ENCODE data around the gene NDE1. TPM values are rescaled to one million over a fixed set of nuclear protein-coding genes. Genes with fewer than 3 reads are reported as not detected.

NDE1 gene
- total and polyA plus RNA-seq, 2 of the 8 experiments (the other 6 are each of a cell fraction or from before 2014, with no cell fraction given) = 13.3 to 41.3 TPM

GRCh38 chr16:15617901-15618300 is 32.1 kb upstream of the NDE1 start:
- WGBS, 2 experiments (ENCODE audit: extremely low coverage in 1 of 2, insufficient coverage in 1 of 2, insufficient read length in 1 of 2, insufficient replicate concordance in 2 of 2, low coverage in 1 of 2, low lambda C conversion rate in 2 of 2, missing lambda C conversion rate in 1 of 2) = 82% methylated on average over 4 of the region's 4 CpGs; no CpG with 5 or more reads in 1 of the 2 experiments

More at GRCh38 chr16:15617901-15618300, 32.1 kb upstream of the NDE1 start:
- Histone ChIP-seq H3K9ac (replicated peaks in 1 of 4; ENCODE audit: extremely low read depth in 1 of 4, low read depth in 3 of 4, low read length in 3 of 4) (no peak overlapping the region), H4K91ac (replicated peaks; ENCODE audit: insufficient read length, low read length) (no peak overlapping the region), H2AK5ac (ENCODE audit: low read depth, low read length) (no peak overlapping the region), H2BK20ac (ENCODE audit: low read length) (no peak overlapping the region), H2BK120ac (replicated peaks; ENCODE audit: low read depth, low read length) (no peak overlapping the region), H4K20me1 (replicated peaks in 1 of 2; ENCODE audit: control insufficient read depth in 1 of 2, insufficient read depth in 2 of 2, low read length in 2 of 2) (peaks cover 2 to 3% of the 10 kb centered on the region in 2 experiments), H3K4ac (replicated peaks; ENCODE audit: insufficient read length, low read depth, low read length) (no peak overlapping the region), H4K5ac (ENCODE audit: insufficient read length, low read depth, low read length) (no peak overlapping the region), H3K14ac (ENCODE audit: insufficient read length) (no peak overlapping the region), H2BK5ac (ENCODE audit: low read depth, low read length) (no peak overlapping the region), H3K4me1 (replicated peaks in 1 of 4; ENCODE audit: control insufficient read depth in 3 of 4, insufficient read depth in 4 of 4, low read length in 3 of 4) (no peaks in the 10 kb centered on the region), H2BK15ac (ENCODE audit: low read length) (no peak overlapping the region), H3K18ac (ENCODE audit: extremely low read depth, low read length) (no peak overlapping the region), H3K4me2 (ENCODE audit: insufficient read depth in 1 of 2, low read depth in 2 of 2, low read length in 2 of 2) (no peak overlapping the region), H3K9me3 (ENCODE audit: insufficient read depth in 2 of 2, low read depth in 1 of 2, low read length in 1 of 2) (no peaks in the 10 kb centered on the region), H3K56ac (replicated peaks; ENCODE audit: insufficient read length, low read depth, low read length) (no peak overlapping the region), H2AFZ (ENCODE audit: low read length) (no peak overlapping the region), H3K23ac (ENCODE audit: insufficient read length) (no peak overlapping the region), H3K4me3 (ENCODE audit: extremely low read depth in 1 of 4, insufficient read depth in 2 of 4, low read depth in 3 of 4, low read length in 4 of 4) (no peak overlapping the region), H3K79me1 (ENCODE audit: low read depth, low read length) (no peaks in the 10 kb centered on the region), H3K79me2 (ENCODE audit: control insufficient read depth in 1 of 2, insufficient read depth in 2 of 2, low read length in 2 of 2) (no peaks in the 10 kb centered on the region), H3K27me3 (replicated peaks in 1 of 4; ENCODE audit: control insufficient read depth in 3 of 4, extremely low read depth in 1 of 4, insufficient read depth in 3 of 4, low read length in 3 of 4) (no peaks in the 10 kb centered on the region), H4K8ac (ENCODE audit: extremely low read depth, insufficient read depth, low read length) (no peak overlapping the region), H3K27ac (ENCODE audit: low read depth, low read length) (no peak overlapping the region), H3K23me2 (ENCODE audit: low read depth, low read length) (no peaks in the 10 kb centered on the region), H3K36me3 (ENCODE audit: control insufficient read depth in 2 of 4, insufficient read depth in 4 of 4, low read length in 3 of 4) (peaks cover 4 to 49% (median 39%) of the 10 kb centered on the region in 4 experiments; a peak in 7 of 8 replicates), H2BK12ac (ENCODE audit: low read depth, low read length) (no peak overlapping the region)
- TF ChIP-seq CBX5 (IDR thresholded peaks at IDR 0.05; ENCODE audit: low read depth, low read length) (no peak), EP300 (IDR thresholded peaks at IDR 0.05; ENCODE audit: borderline replicate concordance in 1 of 2, low read depth in 2 of 2, low read length in 2 of 2) (no peak), RAD21 (IDR thresholded peaks at IDR 0.05 in 1 of 2, conservative IDR thresholded peaks at IDR 0.05 in 1 of 2; ENCODE audit: low read depth in 2 of 2, low read length in 2 of 2) (no peak), GTF2F1 (IDR thresholded peaks at IDR 0.05; ENCODE audit: borderline replicate concordance, low read depth, low read length) (no peak)
- no peak for DNase-seq (ENCODE audit: low read depth in 1 of 2, low spot score in 2 of 2)
- ChIA-PET POLR2A (ENCODE audit: partially characterized antibody) (no interaction called here), CTCF (ENCODE audit: partially characterized antibody) (no interaction called here)
- FAIRE-seq = no peak

Data from H1 (cell line).